ENCODE results near the gene MORN1.

Gene MORN1

DNA sequence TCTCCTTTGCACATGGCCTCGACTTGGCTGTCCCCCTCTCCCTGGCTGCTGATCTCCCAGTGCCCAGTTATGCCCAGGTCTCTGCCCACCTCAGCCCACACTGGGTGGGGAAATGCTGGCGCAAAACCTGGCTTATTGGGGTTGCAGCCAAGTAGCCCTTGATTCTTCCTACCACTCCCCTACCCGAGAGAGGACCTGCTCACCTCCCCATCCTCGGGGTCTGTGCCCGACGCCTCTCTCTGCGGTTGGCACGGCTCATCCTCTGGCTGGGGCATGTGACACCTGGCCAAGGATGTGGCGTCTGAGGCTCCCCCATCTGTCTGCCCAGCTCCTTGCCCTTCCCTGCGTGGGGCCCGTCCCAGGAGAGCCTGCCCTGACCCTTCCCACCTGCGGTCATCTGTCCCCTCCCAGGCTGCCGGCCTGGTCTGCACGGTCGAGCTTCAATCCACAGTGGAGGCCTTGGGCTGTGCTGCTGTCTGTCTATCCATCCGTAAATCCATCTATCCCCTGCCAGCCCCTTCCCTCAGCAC, 27.5 kb upstream of the MORN1 start:
- Histone ChIP-seq H2AFZ (no peak overlapping the region), H3K27ac (no peak overlapping the region), H3K4me3 (ENCODE audit: low read depth, low read length) (no peak overlapping the region), H3K4me2 (ENCODE audit: low read length) (no peak overlapping the region), H3K79me2 (no peaks in the 10 kb centered on the region), H3K9me3 (ENCODE audit: control insufficient read depth, low read length) (no peaks in the 10 kb centered on the region), H3K9ac (no peak overlapping the region), H3K27me3 (ENCODE audit: control insufficient read depth, insufficient read depth, low read length) (no peaks in the 10 kb centered on the region), H3K36me3 (ENCODE audit: control insufficient read depth, insufficient read depth, low read length) (no peaks in the 10 kb centered on the region), H3K4me1 (no peaks in the 10 kb centered on the region)
- TF ChIP-seq, protein P1, sequence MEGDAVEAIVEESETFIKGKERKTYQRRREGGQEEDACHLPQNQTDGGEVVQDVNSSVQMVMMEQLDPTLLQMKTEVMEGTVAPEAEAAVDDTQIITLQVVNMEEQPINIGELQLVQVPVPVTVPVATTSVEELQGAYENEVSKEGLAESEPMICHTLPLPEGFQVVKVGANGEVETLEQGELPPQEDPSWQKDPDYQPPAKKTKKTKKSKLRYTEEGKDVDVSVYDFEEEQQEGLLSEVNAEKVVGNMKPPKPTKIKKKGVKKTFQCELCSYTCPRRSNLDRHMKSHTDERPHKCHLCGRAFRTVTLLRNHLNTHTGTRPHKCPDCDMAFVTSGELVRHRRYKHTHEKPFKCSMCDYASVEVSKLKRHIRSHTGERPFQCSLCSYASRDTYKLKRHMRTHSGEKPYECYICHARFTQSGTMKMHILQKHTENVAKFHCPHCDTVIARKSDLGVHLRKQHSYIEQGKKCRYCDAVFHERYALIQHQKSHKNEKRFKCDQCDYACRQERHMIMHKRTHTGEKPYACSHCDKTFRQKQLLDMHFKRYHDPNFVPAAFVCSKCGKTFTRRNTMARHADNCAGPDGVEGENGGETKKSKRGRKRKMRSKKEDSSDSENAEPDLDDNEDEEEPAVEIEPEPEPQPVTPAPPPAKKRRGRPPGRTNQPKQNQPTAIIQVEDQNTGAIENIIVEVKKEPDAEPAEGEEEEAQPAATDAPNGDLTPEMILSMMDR (IDR thresholded peaks at IDR 0.05): no peak

DNA sequence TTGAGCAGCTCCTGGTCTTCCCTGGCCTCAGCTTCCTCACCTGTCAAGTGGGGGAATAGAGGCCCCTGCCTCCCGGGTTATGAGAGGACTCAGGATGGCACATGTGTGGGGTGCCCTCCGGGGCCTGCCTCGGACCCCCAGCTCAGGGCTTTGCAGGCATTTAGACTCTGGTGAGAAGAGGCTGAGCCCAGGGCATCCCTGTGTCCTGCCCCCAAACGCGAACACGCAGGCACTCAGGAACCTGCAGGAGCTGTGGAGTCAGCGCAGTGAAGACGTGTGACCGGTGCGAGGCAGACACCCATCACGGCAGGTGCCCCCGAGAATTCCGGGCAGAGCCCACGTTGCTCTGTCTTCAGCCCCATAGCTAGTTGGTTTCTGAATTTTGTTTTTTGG, 26.5 kb upstream of the MORN1 start:
- H3K9ac ChIP-seq: no peak overlapping the region
- no peaks in the 10 kb centered on the region for H3K4me1 ChIP-seq
- no peak overlapping the region for H2AFZ ChIP-seq
- H3K9me3 ChIP-seq (ENCODE audit: control insufficient read depth, low read length): no peaks in the 10 kb centered on the region
- no peaks in the 10 kb centered on the region for H3K79me2 ChIP-seq
- H3K4me3 ChIP-seq (ENCODE audit: low read depth, low read length): no peak overlapping the region
- H3K27me3 ChIP-seq (ENCODE audit: control insufficient read depth, insufficient read depth, low read length): no peaks in the 10 kb centered on the region
- H3K36me3 ChIP-seq (ENCODE audit: control insufficient read depth, insufficient read depth, low read length): no peaks in the 10 kb centered on the region
- H3K4me2 ChIP-seq (ENCODE audit: low read length): no peak overlapping the region
- TF ChIP-seq, protein P1 (IDR thresholded peaks at IDR 0.05): no peak
- H3K27ac ChIP-seq: no peak overlapping the region

DNA sequence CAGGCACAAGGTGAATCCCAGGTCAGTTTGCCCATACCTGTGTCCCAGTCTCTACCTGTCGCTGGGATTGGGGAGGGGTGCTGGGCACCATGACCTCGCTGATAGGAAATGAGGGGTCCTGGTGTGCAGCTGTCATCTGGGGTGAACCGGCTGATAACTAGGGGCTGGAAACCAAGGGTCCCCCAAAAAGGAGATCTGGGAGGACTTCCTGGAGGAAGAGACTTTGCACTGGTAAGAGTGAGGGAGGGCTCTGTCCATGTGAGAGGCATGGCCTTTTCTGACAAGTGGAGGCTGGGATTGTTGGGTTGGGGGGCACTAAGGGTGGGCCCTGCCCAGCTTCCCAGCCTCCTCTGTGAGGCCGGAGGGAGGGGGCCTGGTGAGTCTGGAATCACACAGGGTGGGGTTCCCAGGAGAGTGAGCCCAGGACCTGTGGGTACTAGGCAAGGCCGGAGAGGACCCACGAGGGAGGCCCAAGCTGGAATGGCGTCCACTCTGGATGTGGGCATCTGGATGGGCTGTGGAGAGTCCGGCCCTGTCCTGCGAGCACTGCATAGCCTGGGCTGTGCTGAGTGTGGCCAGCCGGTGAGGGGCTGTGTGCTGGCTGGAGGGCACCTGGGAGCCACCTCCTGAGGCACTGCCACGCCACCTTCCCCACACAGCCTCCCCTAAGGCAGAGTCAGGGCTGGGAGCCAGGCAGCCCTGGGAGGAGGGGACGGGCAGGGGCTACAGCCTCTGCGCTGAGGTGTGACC, 25.9 kb upstream of the MORN1 start:
- no peaks in the 10 kb centered on the region for H3K27me3 ChIP-seq (ENCODE audit: control insufficient read depth, insufficient read depth, low read length)
- TF ChIP-seq, protein P1 (IDR thresholded peaks at IDR 0.05): no peak
- no peak overlapping the region for H3K9ac ChIP-seq
- H3K4me3 ChIP-seq (ENCODE audit: low read depth, low read length): no peak overlapping the region
- H3K79me2 ChIP-seq: no peaks in the 10 kb centered on the region
- no peak overlapping the region for H2AFZ ChIP-seq
- H3K9me3 ChIP-seq (ENCODE audit: control insufficient read depth, low read length): no peaks in the 10 kb centered on the region
- H3K4me1 ChIP-seq: no peaks in the 10 kb centered on the region
- H3K4me2 ChIP-seq (ENCODE audit: low read length): no peak overlapping the region
- no peak overlapping the region for H3K27ac ChIP-seq
- H3K36me3 ChIP-seq (ENCODE audit: control insufficient read depth, insufficient read depth, low read length): no peaks in the 10 kb centered on the region

DNA sequence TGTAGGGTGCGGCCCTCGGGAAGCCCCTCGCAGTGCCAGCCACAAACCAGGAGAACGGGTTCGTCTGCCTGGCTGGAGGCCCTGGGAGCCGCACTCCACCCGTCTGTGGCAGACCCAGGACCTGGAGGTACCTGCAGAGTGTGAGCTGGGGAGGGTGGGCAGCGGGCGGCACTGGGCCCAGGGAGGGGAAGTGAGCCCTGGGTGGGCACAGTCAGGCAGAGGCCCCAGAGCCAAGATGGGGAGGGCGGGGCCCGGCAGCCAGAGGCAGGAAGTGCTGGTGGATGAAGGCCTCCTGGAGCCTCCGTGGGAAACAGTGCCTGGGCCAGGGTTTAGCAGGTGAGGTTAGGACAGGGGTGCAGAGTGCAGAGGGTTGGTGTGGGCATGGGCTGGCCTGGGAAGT, 25.0 kb upstream of the MORN1 start:
- Histone ChIP-seq H3K36me3 (ENCODE audit: control insufficient read depth, insufficient read depth, low read length) (no peaks in the 10 kb centered on the region), H3K4me2 (ENCODE audit: low read length) (no peak overlapping the region), H3K4me3 (ENCODE audit: low read depth, low read length) (no peak overlapping the region), H2AFZ (no peak overlapping the region), H3K79me2 (no peaks in the 10 kb centered on the region), H3K9me3 (ENCODE audit: control insufficient read depth, low read length) (no peaks in the 10 kb centered on the region), H3K27ac (no peak overlapping the region), H3K27me3 (ENCODE audit: control insufficient read depth, insufficient read depth, low read length) (no peaks in the 10 kb centered on the region), H3K4me1 (no peaks in the 10 kb centered on the region), H3K9ac (no peak overlapping the region)
- TF ChIP-seq, protein P1 (IDR thresholded peaks at IDR 0.05): no peak

DNA sequence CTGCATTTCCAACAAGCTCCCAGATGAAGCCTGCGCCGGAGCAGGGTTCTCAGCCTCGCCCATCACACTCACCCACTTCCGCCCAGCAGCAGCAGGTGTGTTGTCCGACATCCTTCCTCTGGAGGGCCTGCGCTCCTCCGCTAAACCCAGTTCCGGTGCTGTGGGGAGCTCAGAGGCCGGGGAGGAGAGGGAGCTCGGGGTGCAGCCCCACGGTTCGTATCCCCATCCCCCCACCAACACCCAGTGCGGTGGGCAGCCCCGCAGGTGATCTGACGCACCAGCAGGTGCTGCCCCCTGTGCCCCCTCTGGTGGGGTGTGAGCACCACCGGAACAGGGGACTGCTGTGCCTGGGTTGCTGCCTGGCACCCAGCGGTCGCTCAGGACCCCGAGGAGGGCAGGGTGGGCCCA, 24.5 kb upstream of the MORN1 start:
- TF ChIP-seq, protein P1 (IDR thresholded peaks at IDR 0.05): no peak
- no peak overlapping the region for H3K9ac ChIP-seq

More for the DNA sequence above, 24.5 kb upstream of the MORN1 start:
- Histone ChIP-seq H3K4me1 (no peaks in the 10 kb centered on the region), H3K27me3 (ENCODE audit: control insufficient read depth, insufficient read depth, low read length) (no peaks in the 10 kb centered on the region), H2AFZ (no peak overlapping the region), H3K4me3 (ENCODE audit: low read depth, low read length) (no peak overlapping the region), H3K79me2 (no peaks in the 10 kb centered on the region), H3K36me3 (ENCODE audit: control insufficient read depth, insufficient read depth, low read length) (no peaks in the 10 kb centered on the region), H3K9me3 (ENCODE audit: control insufficient read depth, low read length) (no peaks in the 10 kb centered on the region), H3K27ac (no peak overlapping the region), H3K4me2 (ENCODE audit: low read length) (no peak overlapping the region)

All from parathyroid adenoma (tissue), 2 donors.